B cell (primary cell): ENCODE data around the gene CEP170. TPM values are rescaled to one million over a fixed set of nuclear protein-coding genes. Genes with fewer than 3 reads are reported as not detected.

Source experiments
- ATAC-seq: fragments of 200-7000 bp; cut with Tn5 transposase; one replicate; pipeline ENCODE4 v1.10.0; 2021; ENCODE audit warnings: low read depth, mild to moderate bottlenecking, moderate number of reproducible peaks, moderate library complexity
- CTCF ChIA-PET: fragments of 350-600 bp; sonication (Branson Sonifier 250); formaldehyde crosslinking; loops from one replicate; lab custom pipeline; 2021; ENCODE audit warnings: antibody characterized with exemption, inconsistent platforms; lab: Charles Lee
- POLR2A ChIA-PET: fragments of 350-600 bp; sonication (Branson Sonifier 250); formaldehyde crosslinking; loops from one replicate; lab custom pipeline; 2021; ENCODE audit warnings: antibody characterized with exemption; lab: Charles Lee
- DNase-seq: peaks from one replicate; pipeline ENCODE4 v3.0.0; 2013
- H2AFZ ChIP-seq: 2 replicates; pipeline ENCODE4 v1.6.1; 2012; ENCODE audit warnings: mild to moderate bottlenecking, low read depth, low read length; ENCODE audit not compliant: insufficient read depth, poor library complexity, severe bottlenecking
- H3K27ac ChIP-seq, 2 donors: 1 replicate in 1 of 2; 2 replicates in 1 of 2; pipeline ENCODE4 v1.5.1; 2012 to 2013; ENCODE audit warnings: low read length in 2 of 2, mild to moderate bottlenecking in 2 of 2, moderate library complexity in 1 of 2
- H3K27me3 ChIP-seq, 4 experiments: fragments of 200-600 bp in 1 of 4; sonication (generic) in 1 of 4; replicated peaks in 1 of 4; 1 replicate in 2 of 4; 2 replicates in 2 of 4; pipeline versions ENCODE4 v1.6.1 to v1.7.0; 2013 to 2016; ENCODE audit warnings: low read length in 3 of 4, mild to moderate bottlenecking in 2 of 4, mixed read lengths in 1 of 4, moderate library complexity in 1 of 4; ENCODE audit not compliant: insufficient read depth in 4 of 4, control insufficient read depth in 3 of 4; ENCODE audit errors: control extremely low read depth in 1 of 4
- H3K36me3 ChIP-seq, 2 experiments: replicated peaks in 1 of 2; 1 replicate in 1 of 2; 2 replicates in 1 of 2; pipeline versions ENCODE4 v1.6.1 to v1.7.1; 2013; ENCODE audit warnings: low read length in 1 of 2; ENCODE audit not compliant: insufficient read depth in 2 of 2, control insufficient read depth in 1 of 2; ENCODE audit errors: control extremely low read depth in 1 of 2, extremely low read depth in 1 of 2
- H3K4me1 ChIP-seq, 2 donors: fragments of 200-600 bp in 1 of 2; sonication (generic) in 1 of 2; 1 replicate in 1 of 2; 2 replicates in 1 of 2; pipeline versions ENCODE4 v1.5.1 to v1.6.1; 2013 to 2017; ENCODE audit warnings: low read length in 2 of 2; ENCODE audit not compliant: control insufficient read depth in 2 of 2, insufficient read depth in 2 of 2
- H3K4me2 ChIP-seq: replicated peaks from 2 replicates; pipeline ENCODE3; 2012; ENCODE audit warnings: mild to moderate bottlenecking, low read depth, low read length; ENCODE audit not compliant: poor library complexity, severe bottlenecking
- H3K4me3 ChIP-seq, 5 experiments: fragments of 200-600 bp in 1 of 5; sonication (generic) in 1 of 5; 1 replicate in 3 of 5; 2 replicates in 2 of 5; pipeline versions ENCODE4 v1.5.1 to v1.7.0; 2011 to 2016; ENCODE audit warnings: low read length in 4 of 5, mild to moderate bottlenecking in 4 of 5, low read depth in 2 of 5, control low read depth in 1 of 5, moderate library complexity in 1 of 5; ENCODE audit not compliant: insufficient read depth in 1 of 5; ENCODE audit errors: control extremely low read depth in 1 of 5, extremely low read depth in 1 of 5
- H3K79me2 ChIP-seq: fragments of 200-600 bp; sonication (generic); one replicate; pipeline ENCODE4 v1.6.0; 2016; ENCODE audit warnings: low read length; ENCODE audit not compliant: control insufficient read depth, insufficient read depth
- H3K9ac ChIP-seq: fragments of 200-600 bp; sonication (generic); 2 replicates; pipeline ENCODE4 v1.6.1; 2017; ENCODE audit warnings: mild to moderate bottlenecking, low read length, moderate library complexity
- H3K9me3 ChIP-seq, 3 donors: one replicate each; pipeline versions ENCODE4 v1.6.1 to v1.7.1; 2013; ENCODE audit warnings: low read length in 2 of 3; ENCODE audit not compliant: control insufficient read depth in 2 of 3, insufficient read depth in 1 of 3; ENCODE audit errors: control extremely low read depth in 1 of 3
- H4K20me1 ChIP-seq: 2 replicates; pipeline ENCODE4 v1.6.0; 2012; ENCODE audit warnings: mild to moderate bottlenecking, low read length; ENCODE audit not compliant: insufficient read depth, control insufficient read depth, poor library complexity, severe bottlenecking
- H3K27ac Mint-ChIP-seq: one replicate; pipeline ENCODE4 v1.8.0; 2021; ENCODE audit warnings: mixed read lengths
- H3K27me3 Mint-ChIP-seq: one replicate; pipeline ENCODE4 v1.8.0; 2021; ENCODE audit warnings: mixed read lengths
- H3K4me1 Mint-ChIP-seq: one replicate; pipeline ENCODE4 v1.8.0; 2021; ENCODE audit warnings: mixed read lengths
- H3K4me3 Mint-ChIP-seq: one replicate; pipeline ENCODE4 v1.8.0; 2021; ENCODE audit warnings: mixed read lengths
- H3K9me3 Mint-ChIP-seq: one replicate; pipeline ENCODE4 v1.8.0; 2022; ENCODE audit warnings: mixed read lengths; ENCODE audit not compliant: insufficient read depth
- EZH2 ChIP-seq: IDR thresholded peaks from 2 replicates; pipeline ENCODE4 v1.6.1; 2012; ENCODE audit warnings: borderline replicate concordance, low read depth, mild to moderate bottlenecking, moderate library complexity, low read length; ENCODE audit not compliant: insufficient read depth, poor library complexity, severe bottlenecking
- WGBS: methylation state at CpG from one replicate; pipeline ENCODE4 v1.1.5; 2013; ENCODE audit warnings: missing lambda C conversion rate; ENCODE audit not compliant: insufficient coverage; 5-methylcytosine and 5-hydroxymethylcytosine counted together
- intact Hi-C: fragments of 100-400 bp; cut with micrococcal nuclease; formaldehyde crosslinking; loops from one replicate; pipeline ENCODE4 v1.10.0; 2022
- polyA plus RNA-seq: library from polyadenylated mRNA; depleted of rRNA; stranded (reverse); fragments of >200 nt; gene quantifications from 2 replicates; pipeline ENCODE4 v1.2.3, GENCODE V29; 2012
- total RNA-seq, 2 donors: library from RNA; stranded (reverse); fragments of 120-200 nt in 1 of 2; gene quantifications; 1 replicate in 1 of 2; 2 replicates in 1 of 2; pipeline versions ENCODE4 v1.2.3 to v1.2.4, GENCODE V29; 2013 to 2022
- TF ChIP-seq, protein P1 (sequence below): fragments of 200-600 bp; IDR thresholded peaks from one replicate; pipeline ENCODE4 v1.8.0; 2022; ENCODE audit warnings: antibody characterized with exemption, mild to moderate bottlenecking

The CEP170 gene
- total and polyA plus RNA-seq, 2 donors (not counting 1 experiment from before 2014, with no cell fraction given) = 27.3 to 145 TPM

DNA sequence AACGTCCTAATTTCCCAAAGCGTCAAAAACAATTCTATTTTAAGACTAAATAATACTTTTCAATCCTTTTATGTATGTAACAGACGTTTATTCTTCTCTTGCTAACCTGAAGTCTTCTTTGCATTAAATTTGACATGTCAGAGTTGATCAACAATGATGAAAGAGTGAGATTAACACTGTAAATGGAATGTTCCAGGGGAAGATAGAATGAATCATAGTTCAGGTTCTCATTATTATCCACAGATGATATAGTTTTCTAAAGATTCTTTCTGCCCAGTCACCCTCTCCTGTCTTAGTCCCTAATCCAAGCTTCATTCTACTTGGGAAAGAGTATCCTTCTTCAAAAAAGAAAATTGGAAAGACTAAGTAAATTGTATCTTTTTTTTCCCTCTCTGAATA lies 39.6 kb upstream of the CEP170 start:
- Mint-ChIP-seq H3K4me3 (no peak overlapping the region), H3K27ac (no peak overlapping the region), H3K4me1 (peaks cover 3% of the 10 kb centered on the region), H3K27me3 (no peaks in the 10 kb centered on the region), H3K9me3 (peaks cover 12% of the 10 kb centered on the region)
- peaks cover 0 to 12% (median 10%) of the 10 kb centered on the region in 3 donors for H3K9me3 ChIP-seq
- TF ChIP-seq, protein P1, sequence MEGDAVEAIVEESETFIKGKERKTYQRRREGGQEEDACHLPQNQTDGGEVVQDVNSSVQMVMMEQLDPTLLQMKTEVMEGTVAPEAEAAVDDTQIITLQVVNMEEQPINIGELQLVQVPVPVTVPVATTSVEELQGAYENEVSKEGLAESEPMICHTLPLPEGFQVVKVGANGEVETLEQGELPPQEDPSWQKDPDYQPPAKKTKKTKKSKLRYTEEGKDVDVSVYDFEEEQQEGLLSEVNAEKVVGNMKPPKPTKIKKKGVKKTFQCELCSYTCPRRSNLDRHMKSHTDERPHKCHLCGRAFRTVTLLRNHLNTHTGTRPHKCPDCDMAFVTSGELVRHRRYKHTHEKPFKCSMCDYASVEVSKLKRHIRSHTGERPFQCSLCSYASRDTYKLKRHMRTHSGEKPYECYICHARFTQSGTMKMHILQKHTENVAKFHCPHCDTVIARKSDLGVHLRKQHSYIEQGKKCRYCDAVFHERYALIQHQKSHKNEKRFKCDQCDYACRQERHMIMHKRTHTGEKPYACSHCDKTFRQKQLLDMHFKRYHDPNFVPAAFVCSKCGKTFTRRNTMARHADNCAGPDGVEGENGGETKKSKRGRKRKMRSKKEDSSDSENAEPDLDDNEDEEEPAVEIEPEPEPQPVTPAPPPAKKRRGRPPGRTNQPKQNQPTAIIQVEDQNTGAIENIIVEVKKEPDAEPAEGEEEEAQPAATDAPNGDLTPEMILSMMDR = no peak
- no peak for TF ChIP-seq EZH2
- ChIA-PET CTCF (interaction anchor here (1.0 kb wide), 1 partner anchor 27 kb away, joined by 3 read pairs; no protein-coding TSS in a partner anchor), POLR2A (no interaction called here)
- H3K27ac ChIP-seq = no peak overlapping the region
- H3K79me2 ChIP-seq = peaks cover 16% of the 10 kb centered on the region
- H3K36me3 ChIP-seq = peaks cover 0 to 9% of the 10 kb centered on the region in 2 experiments
- no peaks in the 10 kb centered on the region for H3K27me3 ChIP-seq
- no peaks in the 10 kb centered on the region for H4K20me1 ChIP-seq
- no peak overlapping the region for H3K9ac ChIP-seq
- H3K4me3 ChIP-seq = no peak overlapping the region
- DNase-seq (no peak), ATAC-seq (no peak)
- no peaks in the 10 kb centered on the region for H3K4me1 ChIP-seq
- H2AFZ ChIP-seq = no peak overlapping the region
- H3K4me2 ChIP-seq = no peak overlapping the region
- intact Hi-C loops = no loop called here
- no CpG with 5 or more reads among the region's 3 CpGs for whole genome bisulfite sequencing

DNA sequence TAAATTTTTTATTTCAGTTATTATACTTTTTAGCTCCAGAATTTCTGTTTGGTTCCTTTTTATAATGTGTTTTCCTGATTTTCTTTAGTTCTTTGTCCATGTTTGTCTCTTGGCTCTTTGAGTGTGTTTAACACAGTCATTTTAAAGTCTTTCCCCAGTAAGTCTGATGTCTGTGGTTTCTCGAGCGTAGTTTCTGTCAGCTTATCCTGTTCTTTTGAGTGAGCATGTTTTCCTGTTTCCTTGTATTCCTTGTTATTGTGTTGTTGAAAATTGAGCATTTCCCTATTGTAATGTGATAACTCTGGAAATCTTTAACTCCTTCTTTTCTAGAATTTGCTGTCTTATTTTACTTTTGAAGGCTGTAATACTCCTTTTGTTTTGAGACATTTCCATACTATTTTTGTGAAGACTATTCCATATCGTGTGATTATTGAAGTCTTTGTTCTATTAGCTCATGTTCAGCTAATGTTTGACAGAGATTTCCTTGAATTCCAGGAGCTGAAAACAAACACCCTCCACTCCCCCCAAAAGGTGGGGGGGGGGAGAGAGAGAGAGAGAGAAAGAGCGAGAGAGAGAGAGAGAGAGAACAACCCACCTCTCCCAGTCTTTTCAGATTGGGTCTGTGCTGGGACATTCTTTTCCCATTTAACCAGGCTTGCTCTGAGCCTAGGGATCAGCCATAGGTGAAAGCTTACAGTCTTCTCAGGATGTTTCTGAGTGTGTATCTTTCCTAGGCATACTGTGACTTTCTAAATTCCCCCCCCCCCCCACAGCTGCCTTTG lies 39.1 kb upstream of the CEP170 start:
- Histone ChIP-seq H3K9me3 (peaks cover 0 to 10% (median 7%) of the 10 kb centered on the region in 3 donors), H4K20me1 (no peaks in the 10 kb centered on the region), H3K36me3 (peaks cover 0 to 9% of the 10 kb centered on the region in 2 experiments), H3K9ac (no peak overlapping the region), H3K4me1 (peaks cover 0 to 3% of the 10 kb centered on the region in 2 donors), H3K4me3 (no peak overlapping the region), H3K4me2 (no peak overlapping the region), H3K27ac (no peak overlapping the region), H3K79me2 (peaks cover 16% of the 10 kb centered on the region), H2AFZ (no peak overlapping the region), H3K27me3 (no peaks in the 10 kb centered on the region)
- Mint-ChIP-seq H3K27ac (no peak overlapping the region), H3K9me3 (peaks cover 12% of the 10 kb centered on the region), H3K4me3 (no peak overlapping the region), H3K4me1 (peaks cover 8% of the 10 kb centered on the region), H3K27me3 (no peaks in the 10 kb centered on the region)
- intact Hi-C loops = no loop called here
- ATAC-seq = no peak
- TF ChIP-seq, protein P1 = no peak
- TF ChIP-seq EZH2 = no peak
- 100% methylated on average over 2 of the region's 4 CpGs for WGBS
- CTCF ChIA-PET = interaction anchor here (1.0 kb wide), 1 partner anchor 27 kb away, joined by 3 read pairs; no protein-coding TSS in a partner anchor
- POLR2A ChIA-PET = no interaction called here
- no peak for DNase-seq
